Fibroblast of the conjunctiva (primary cell): ENCODE measurements around the gene JPT2.
A peak's percentile ranks its signal among the peaks of the same experiment; 100 is the strongest.
"Not testable (repeated sequence)": the region's sequence is repeated elsewhere in the genome, so short reads cannot be mapped to it uniquely, and the experiment has no call there.

Source experiments
- DNase-seq: peaks from one replicate; pipeline ENCODE4 v3.0.0-alpha.2; 2010; ENCODE audit warnings: low read depth

Gene JPT2

GRCh38 chr16:1674751-1675664 is 3.1 kb upstream of the JPT2 start:
- DNase-seq: no peak

DNA sequence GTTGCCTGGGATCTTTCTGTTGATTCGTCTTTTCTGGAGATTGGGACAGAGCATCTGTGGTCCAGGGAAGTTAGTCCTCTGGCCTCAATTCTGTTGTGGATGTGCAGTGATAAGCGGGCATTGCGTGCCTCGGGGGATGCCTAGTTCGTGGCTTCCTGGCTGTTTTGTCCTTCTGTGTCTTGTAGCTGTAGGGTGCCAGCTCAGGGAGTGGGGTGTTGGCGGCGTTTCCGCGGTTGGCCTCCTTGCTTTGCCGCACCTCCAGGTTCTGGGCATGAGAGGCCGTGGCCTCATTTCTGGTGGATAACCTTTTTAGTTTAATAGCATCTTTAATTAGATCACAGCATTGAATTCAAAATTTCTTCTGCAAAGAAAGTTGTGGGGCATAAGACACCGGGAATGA is 1.4 kb upstream of the JPT2 start:
- no peak for DNase-seq

DNA sequence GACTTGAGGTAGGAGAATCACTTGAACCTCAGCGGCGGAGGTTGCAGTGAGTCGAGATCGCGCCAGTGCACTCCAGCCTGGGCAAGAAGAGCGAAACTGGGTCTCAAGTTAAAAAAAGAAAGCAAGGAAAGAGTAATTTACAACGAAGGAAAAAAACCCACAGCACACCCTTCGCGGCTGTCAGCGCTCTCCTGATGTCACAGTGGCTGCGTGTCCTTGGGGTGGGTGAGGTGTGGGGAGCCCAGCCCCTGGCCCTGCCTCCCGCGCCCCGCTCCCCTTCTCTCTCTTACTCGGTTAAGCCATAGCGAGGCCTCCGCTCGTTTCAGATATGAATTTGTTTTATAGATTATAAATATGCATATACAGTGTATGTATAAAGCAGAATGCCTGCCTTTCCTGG is 740 bp upstream of the JPT2 start:
- no peak for DNase-seq

- DNase-seq: no peak
These were observed 520 bp downstream of the JPT2 start for GRCh38 chr16:1678500-1679098.

GRCh38 chr16:1680361-1680760 is 2.3 kb downstream of the JPT2 start:
- no peak for DNase-seq

GRCh38 chr16:1681032-1681431 is 3.0 kb downstream of the JPT2 start:
- DNase-seq: no peak

GRCh38 chr16:1687427-1688316 is 9.6 kb downstream of the JPT2 start:
- no peak for DNase-seq

DNA sequence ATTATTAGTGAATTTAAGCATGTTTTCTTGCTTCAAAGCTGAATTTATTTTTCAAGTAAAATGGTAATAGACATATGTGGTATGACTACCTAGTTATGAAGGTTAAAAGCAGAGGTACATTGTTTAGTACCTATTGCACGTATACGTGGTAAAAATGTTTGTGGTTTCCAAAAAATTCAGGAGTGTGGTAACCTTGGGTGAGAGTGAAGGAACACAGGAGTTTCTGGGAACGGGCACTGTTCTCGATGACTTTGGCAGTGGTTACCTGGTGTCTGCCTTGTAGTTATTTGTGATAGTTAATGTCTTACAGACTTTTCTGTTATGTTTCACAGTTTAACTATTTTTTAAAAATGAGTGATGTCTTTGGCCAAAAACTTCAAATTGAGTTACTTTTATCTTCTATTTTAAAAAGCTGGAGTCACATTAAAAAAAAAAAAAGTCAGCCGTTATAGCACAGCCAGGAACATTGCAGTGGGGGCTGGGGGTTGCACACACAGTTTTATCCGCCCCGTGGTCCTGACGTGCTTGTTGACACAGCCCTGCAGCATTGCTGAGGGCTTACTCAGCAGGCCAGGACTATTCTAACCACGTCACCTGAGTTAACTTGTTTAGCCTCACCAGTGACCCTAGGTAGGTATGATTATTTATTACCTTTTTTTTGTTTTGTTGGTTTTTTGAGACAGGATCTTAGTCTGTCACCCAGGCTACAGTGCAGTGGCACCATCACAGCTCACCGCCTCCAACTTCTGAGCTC is 10.9 kb downstream of the JPT2 start:
- DNase-seq: no peak

GRCh38 chr16:1689853-1690252 is 11.8 kb downstream of the JPT2 start:
- no peak for DNase-seq

- DNase-seq: no peak
These were observed 12.7 kb downstream of the JPT2 start for GRCh38 chr16:1690810-1691209.

DNA sequence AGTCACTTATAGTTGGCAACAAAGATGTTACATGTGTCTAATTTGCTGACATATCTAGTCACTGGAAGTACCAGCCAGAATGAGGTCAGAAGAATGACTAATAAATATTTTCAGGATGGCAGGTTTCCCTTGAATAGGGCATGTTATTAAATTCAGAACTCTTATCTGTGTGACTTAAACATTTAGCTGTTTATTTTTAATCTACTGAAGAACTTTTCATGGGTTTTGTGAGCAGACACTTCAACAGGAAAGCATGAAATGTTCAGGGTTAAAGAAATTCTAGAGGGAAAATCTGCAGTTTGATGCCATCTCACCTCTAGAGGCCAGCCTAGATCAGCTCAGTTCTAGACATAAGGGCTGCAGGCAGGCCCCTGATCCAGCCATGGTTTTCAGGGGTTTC is 13.2 kb downstream of the JPT2 start:
- no peak for DNase-seq

GRCh38 chr16:1691956-1692355 is 13.9 kb downstream of the JPT2 start:
- DNase-seq: no peak

DNA sequence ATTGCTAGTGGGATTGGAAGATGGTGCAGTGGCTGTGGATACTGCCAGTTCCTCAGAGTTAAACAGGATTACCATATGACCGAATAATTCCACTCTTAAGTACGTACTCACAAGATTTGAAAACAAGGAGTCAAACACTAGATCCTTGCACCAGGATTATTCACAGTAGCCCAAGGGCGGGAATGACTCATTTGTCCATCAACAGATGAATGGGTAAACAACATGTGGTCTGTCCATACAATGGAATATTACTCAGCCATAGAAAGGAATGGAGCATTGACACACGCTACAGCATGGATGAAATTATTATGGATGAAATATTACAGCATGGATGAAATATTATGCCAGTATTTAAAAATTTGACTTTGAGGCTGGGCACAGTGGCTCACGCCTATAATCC is 18.8 kb downstream of the JPT2 start:
- no peak for DNase-seq

DNA sequence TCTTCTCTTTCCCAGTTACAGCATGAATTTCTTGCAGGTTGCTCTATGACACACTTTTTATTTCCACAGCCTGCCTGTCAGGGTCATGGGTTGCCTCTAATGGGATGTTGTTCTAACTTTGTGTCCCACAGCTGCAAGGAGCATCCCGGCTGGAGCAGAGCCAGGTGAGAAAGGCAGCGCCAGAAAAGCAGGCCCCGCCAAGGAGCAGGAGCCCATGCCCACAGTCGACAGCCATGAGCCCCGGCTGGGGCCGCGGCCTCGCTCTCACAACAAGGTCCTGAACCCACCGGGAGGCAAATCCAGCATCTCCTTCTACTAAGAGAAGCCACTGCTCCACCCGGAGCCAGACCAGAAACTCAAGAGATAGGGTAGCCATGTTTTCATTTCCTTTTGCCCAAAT is 20.6 kb downstream of the JPT2 start:
- DNase-seq: no peak

GRCh38 chr16:1700246-1700645 is 22.2 kb downstream of the JPT2 start:
- no peak for DNase-seq

- DNase-seq: no peak
These were observed 23.3 kb downstream of the JPT2 start for GRCh38 chr16:1701216-1701878.

- DNase-seq: not testable (repeated sequence)
These were observed 27.2 kb downstream of the JPT2 start for GRCh38 chr16:1705324-1705687.

- DNase-seq: peak; percentile 79
These were observed 27.8 kb downstream of the JPT2 start, which contains the start of gene MAPK8IP3 for GRCh38 chr16:1705688-1706385. Gene MAPK8IP3, plus strand, starts transcription at chr16:1706195. Its CDS starts 145 bp downstream, at chr16:1706340.

GRCh38 chr16:1706386-1707192 is 28.5 kb downstream of the JPT2 start:
- no peak for DNase-seq
